Neuronal stem cell (in vitro differentiated cells): ENCODE results near the gene PTGES2.
"Not testable (repeated sequence)": the region's sequence is repeated elsewhere in the genome, so short reads cannot be mapped to it uniquely, and the experiment has no call there.

ENCODE experiments used
- DNase-seq: peaks from one replicate; pipeline ENCODE4 v3.0.0-alpha.2; 2013; ENCODE audit warnings: low spot score
- H2AFZ ChIP-seq: one replicate; pipeline ENCODE4 v1.6.1; 2013; ENCODE audit warnings: mild to moderate bottlenecking, low read length, inconsistent platforms
- H2AK5ac ChIP-seq: 2 replicates; pipeline ENCODE4 v1.6.1; 2013; ENCODE audit warnings: low read depth, mild to moderate bottlenecking, inconsistent platforms, low read length, moderate library complexity, mixed read lengths
- H2BK120ac ChIP-seq: 2 replicates; pipeline ENCODE4 v1.6.1; 2013; ENCODE audit warnings: low read depth, mild to moderate bottlenecking, inconsistent platforms, low read length, moderate library complexity, mixed read lengths
- H2BK12ac ChIP-seq: one replicate; pipeline ENCODE4 v1.6.1; 2013; ENCODE audit warnings: low read length, inconsistent platforms
- H2BK15ac ChIP-seq: 2 replicates; pipeline ENCODE4 v1.6.1; 2013; ENCODE audit warnings: mild to moderate bottlenecking, low read length, inconsistent platforms, mixed read lengths
- H2BK5ac ChIP-seq: one replicate; pipeline ENCODE4 v1.6.1; 2013; ENCODE audit warnings: inconsistent platforms, mild to moderate bottlenecking, low read length, moderate library complexity
- H3K14ac ChIP-seq: one replicate; pipeline ENCODE4 v1.6.1; 2013; ENCODE audit warnings: low read length, inconsistent platforms
- H3K18ac ChIP-seq: 2 replicates; pipeline ENCODE4 v1.6.1; 2013; ENCODE audit warnings: low read length, inconsistent platforms
- H3K23ac ChIP-seq: 2 replicates; pipeline ENCODE4 v1.6.1; 2013; ENCODE audit warnings: low read depth, mild to moderate bottlenecking, mixed read lengths, low read length, inconsistent platforms; ENCODE audit not compliant: poor library complexity
- H3K27ac ChIP-seq: replicated peaks from 3 replicates; pipeline ENCODE4 v1.5.1; 2013; ENCODE audit warnings: low read length, inconsistent platforms
- H3K27me3 ChIP-seq, 3 experiments: 2 replicates each; pipeline ENCODE4 v1.6.1; 2013; ENCODE audit warnings: low read length in 3 of 3, mild to moderate bottlenecking in 2 of 3, inconsistent platforms in 1 of 3, low read depth in 1 of 3, mixed read lengths in 1 of 3, moderate library complexity in 1 of 3; ENCODE audit not compliant: control insufficient read depth in 3 of 3, insufficient read depth in 3 of 3
- H3K36me3 ChIP-seq, 2 donors: replicated peaks in 1 of 2; 2 replicates each; pipeline ENCODE4 v1.6.1; 2013; ENCODE audit warnings: low read length in 2 of 2; ENCODE audit not compliant: control insufficient read depth in 2 of 2, insufficient read depth in 2 of 2
- H3K4ac ChIP-seq: 2 replicates; pipeline ENCODE4 v1.6.1; 2013; ENCODE audit warnings: inconsistent platforms, mild to moderate bottlenecking, low read length, moderate library complexity
- H3K4me1 ChIP-seq, 2 donors: 1 replicate in 1 of 2; 2 replicates in 1 of 2; pipeline ENCODE4 v1.6.1; 2013; ENCODE audit warnings: low read length in 2 of 2, low read depth in 1 of 2; ENCODE audit not compliant: control insufficient read depth in 2 of 2, insufficient read depth in 1 of 2
- H3K4me2 ChIP-seq: one replicate; pipeline ENCODE4 v1.6.1; 2013; ENCODE audit warnings: mild to moderate bottlenecking, low read length, inconsistent platforms; ENCODE audit not compliant: insufficient read depth, poor library complexity, severe bottlenecking
- H3K4me3 ChIP-seq, 2 donors: 2 replicates each; pipeline ENCODE4 v1.5.1; 2013; ENCODE audit warnings: low read length in 2 of 2, mild to moderate bottlenecking in 2 of 2, inconsistent platforms in 1 of 2, moderate library complexity in 1 of 2
- H3K79me1 ChIP-seq: one replicate; pipeline ENCODE4 v1.6.1; 2013; ENCODE audit warnings: low read depth, mild to moderate bottlenecking, inconsistent platforms, low read length, moderate library complexity
- H3K9ac ChIP-seq: one replicate; pipeline ENCODE4 v1.6.1; 2013; ENCODE audit warnings: mild to moderate bottlenecking, low read depth, low read length, inconsistent platforms; ENCODE audit not compliant: poor library complexity
- H3K9me3 ChIP-seq, 2 donors: replicated peaks in 1 of 2; 2 replicates each; pipeline versions ENCODE3 to v1.6.1; 2013; ENCODE audit warnings: low read length in 2 of 2, mild to moderate bottlenecking in 2 of 2, inconsistent platforms in 1 of 2, low read depth in 1 of 2, mixed read lengths in 1 of 2, moderate library complexity in 1 of 2; ENCODE audit not compliant: control insufficient read depth in 2 of 2, insufficient read depth in 1 of 2
- H4K8ac ChIP-seq: one replicate; pipeline ENCODE4 v1.6.1; 2013; ENCODE audit warnings: low read depth, mild to moderate bottlenecking, inconsistent platforms, low read length, moderate library complexity
- H4K91ac ChIP-seq: one replicate; pipeline ENCODE4 v1.6.1; 2013; ENCODE audit warnings: low read length, low read depth, mild to moderate bottlenecking, inconsistent platforms; ENCODE audit not compliant: poor library complexity
- WGBS, 2 donors: extraction: QIAGEN DNeasy Blood & Tissue Kit; methylation state at CpG; one replicate each; pipeline ENCODE4 v1.1.7; 2013; ENCODE audit warnings: missing lambda C conversion rate in 2 of 2, mixed read lengths in 1 of 2; ENCODE audit not compliant: insufficient read length in 2 of 2, insufficient replicate concordance in 1 of 2; ENCODE audit errors: extremely low coverage in 2 of 2; 5-methylcytosine and 5-hydroxymethylcytosine counted together

Gene PTGES2

DNA sequence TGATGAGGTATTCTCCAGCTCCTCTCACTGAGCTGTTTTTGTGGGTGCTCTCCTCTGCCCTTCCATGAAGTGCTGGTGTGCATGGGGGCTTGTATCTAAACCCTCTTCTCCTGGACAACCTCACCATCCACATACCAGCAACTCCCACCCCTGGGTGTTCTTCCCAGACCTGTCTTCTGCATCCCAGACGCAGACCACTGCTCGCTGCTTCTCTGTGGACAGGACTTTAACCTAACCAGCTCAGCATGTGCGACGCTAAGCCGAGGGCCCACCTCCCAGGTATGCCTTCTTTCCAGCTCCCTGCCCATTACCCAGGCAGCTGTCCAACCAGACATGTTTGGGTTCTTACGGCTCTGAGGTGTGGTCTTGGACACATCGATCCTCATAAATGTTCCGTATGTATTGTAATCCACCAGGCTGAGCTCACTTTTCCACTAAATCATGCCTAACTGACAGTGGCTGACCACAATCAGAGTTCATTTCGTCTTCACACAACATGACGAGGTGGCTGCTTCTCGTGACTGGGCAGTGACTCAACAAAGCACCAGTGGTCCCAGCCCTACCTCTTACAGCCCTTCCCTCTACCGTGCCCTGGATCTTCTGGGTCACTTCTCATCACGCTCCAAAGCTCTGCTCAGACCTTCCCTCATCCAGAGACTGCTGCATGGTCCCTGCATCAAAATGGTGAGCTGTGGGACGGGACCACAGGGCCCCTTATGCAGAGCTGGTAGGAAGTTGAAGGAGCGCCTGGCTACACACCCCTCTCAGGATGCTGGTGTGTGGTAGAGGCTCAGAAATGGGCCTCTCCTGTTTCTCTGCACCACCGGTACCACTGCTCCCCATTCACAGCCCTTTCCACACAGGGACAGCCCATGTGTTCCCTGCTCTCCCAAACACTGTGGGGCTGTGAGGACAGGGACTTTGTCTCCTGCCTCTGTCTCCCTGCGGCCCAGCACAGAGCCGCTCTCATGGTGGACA lies 9.6 kb upstream of the PTGES2 start:
- Histone ChIP-seq H2AFZ (no peak overlapping the region), H3K4me1 (peaks cover 2 to 7% of the 10 kb centered on the region in 2 donors), H3K36me3 (no peaks in the 10 kb centered on the region), H3K4me3 (no peak overlapping the region), H2BK15ac (no peak overlapping the region), H3K4ac (no peak overlapping the region), H3K79me1 (no peaks in the 10 kb centered on the region), H3K27me3 (peaks cover 0 to 3% (median 0%) of the 10 kb centered on the region in 3 experiments), H2BK120ac (no peak overlapping the region), H4K8ac (no peak overlapping the region), H3K23ac (no peak overlapping the region), H3K9me3 (no peaks in the 10 kb centered on the region), H2BK12ac (no peak overlapping the region), H2BK5ac (no peak overlapping the region), H3K4me2 (no peak overlapping the region), H3K18ac (no peak overlapping the region), H3K14ac (no peak overlapping the region), H3K9ac (peak overlapping the region; percentile 9), H2AK5ac (peak overlapping the region; percentile 61), H3K27ac (no peak overlapping the region), H4K91ac (no peak overlapping the region)
- no peak for DNase-seq
- no CpG with 5 or more reads among the region's 18 CpGs for WGBS, 2 donors

GRCh38 chr9:128135561-128135960 lies 8.0 kb upstream of the PTGES2 start:
- no CpG with 5 or more reads among the region's 8 CpGs for WGBS, 2 donors

DNA sequence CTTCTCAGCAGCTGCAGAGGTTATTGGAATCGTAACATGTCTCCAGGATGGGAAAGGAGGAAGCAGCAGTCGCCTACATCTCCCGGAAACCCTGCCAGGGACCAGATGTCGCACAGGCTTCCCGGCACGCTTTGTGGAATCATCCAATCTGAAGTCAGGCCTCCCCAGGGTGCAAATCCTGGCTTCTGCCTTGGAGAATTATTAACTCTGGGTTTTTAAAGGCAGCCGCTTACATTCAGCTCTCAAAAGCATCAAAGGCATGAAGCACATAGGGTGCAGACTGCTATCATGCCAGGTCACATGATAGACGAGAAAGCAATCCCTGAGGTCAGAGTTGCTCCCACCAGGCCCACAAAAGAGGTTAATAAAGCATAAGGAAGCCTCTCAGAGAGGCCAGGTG lies 4.6 kb upstream of the PTGES2 start:
- WGBS, 2 donors, result no CpG with 5 or more reads among the region's 8 CpGs

More at GRCh38 chr9:128135561-128135960, 8.0 kb upstream of the PTGES2 start:
- H3K4me2 ChIP-seq, H2BK120ac ChIP-seq, DNase-seq, H3K18ac ChIP-seq, H3K4me3 ChIP-seq, H3K23ac ChIP-seq, H4K8ac ChIP-seq, H3K79me1 ChIP-seq, H3K9ac ChIP-seq, H2BK15ac ChIP-seq, H3K9me3 ChIP-seq, H2BK12ac ChIP-seq, H3K4ac ChIP-seq, H2AK5ac ChIP-seq, H2BK5ac ChIP-seq, H4K91ac ChIP-seq, H3K27ac ChIP-seq, H3K14ac ChIP-seq, H2AFZ ChIP-seq, H3K36me3 ChIP-seq, H3K27me3 ChIP-seq: not testable (repeated sequence)
- peaks cover 2 to 11% of the 10 kb centered on the region in 2 donors for H3K4me1 ChIP-seq

DNA sequence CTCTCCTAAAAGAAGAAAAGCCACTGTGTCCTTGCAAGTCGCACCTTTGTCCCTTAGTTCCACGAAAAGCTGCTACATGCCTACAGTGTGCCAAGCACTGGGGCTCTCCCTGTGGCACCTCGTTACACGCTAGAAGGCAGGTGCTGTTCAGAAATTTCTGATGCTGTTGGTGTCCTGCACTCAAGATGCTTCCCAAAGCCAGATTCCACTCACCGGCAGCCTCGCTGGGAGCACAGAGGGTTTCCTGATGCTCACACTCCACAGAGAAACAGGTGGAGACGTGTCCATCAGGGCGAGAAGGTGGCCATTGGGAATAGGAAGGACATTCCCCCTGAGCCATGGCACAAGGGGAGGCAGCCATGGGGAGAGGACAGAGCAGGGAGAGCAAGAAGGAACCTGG lies 3.8 kb upstream of the PTGES2 start:
- not testable (repeated sequence) for H2BK5ac ChIP-seq, H3K4me2 ChIP-seq, H4K91ac ChIP-seq, H2BK120ac ChIP-seq, DNase-seq, H3K27ac ChIP-seq, H3K4me3 ChIP-seq, H2BK12ac ChIP-seq, H3K4ac ChIP-seq, H3K9ac ChIP-seq, H3K9me3 ChIP-seq, H2BK15ac ChIP-seq, H3K36me3 ChIP-seq, H3K14ac ChIP-seq, H3K79me1 ChIP-seq, H4K8ac ChIP-seq, H3K27me3 ChIP-seq, H3K18ac ChIP-seq, H3K23ac ChIP-seq
- peaks cover 5 to 17% of the 10 kb centered on the region in 2 donors for H3K4me1 ChIP-seq
- H2AFZ ChIP-seq, result peak overlapping the region; percentile 78
- H2AK5ac ChIP-seq, result peak overlapping the region; percentile 35
- WGBS, 2 donors, result no CpG with 5 or more reads among the region's 8 CpGs

More for the DNA sequence above, 4.6 kb upstream of the PTGES2 start:
- Histone ChIP-seq H2AFZ (peak overlapping the region; percentile 78), H3K4me1 (peaks cover 6 to 15% of the 10 kb centered on the region in 2 donors)
- not testable (repeated sequence) for H3K9me3 ChIP-seq, H4K91ac ChIP-seq, H2BK12ac ChIP-seq, H3K79me1 ChIP-seq, H3K9ac ChIP-seq, DNase-seq, H3K4me3 ChIP-seq, H2BK5ac ChIP-seq, H3K36me3 ChIP-seq, H2AK5ac ChIP-seq, H3K18ac ChIP-seq, H3K4ac ChIP-seq, H3K27me3 ChIP-seq, H2BK120ac ChIP-seq, H3K14ac ChIP-seq, H3K4me2 ChIP-seq, H4K8ac ChIP-seq, H3K27ac ChIP-seq, H2BK15ac ChIP-seq, H3K23ac ChIP-seq
